Subcutaneous adipose tissue (tissue), 4 donors: ENCODE measurements around the gene BAG2. TPM values are rescaled to one million over a fixed set of nuclear protein-coding genes. Genes with fewer than 3 reads are reported as not detected.

Source experiments
- total RNA-seq, 4 donors: library from RNA; depleted of rRNA; stranded (reverse); fragments of >200 nt; gene quantifications; one replicate each; pipeline ENCODE4 v1.1.0, GENCODE V29; 2016
- TF ChIP-seq, protein P1 (sequence below): fragments of 450-650 bp; IDR thresholded peaks from one replicate; pipeline ENCODE4 v1.5.1; 2016; ENCODE audit warnings: low read depth, mild to moderate bottlenecking, control low read depth, antibody characterized with exemption, moderate library complexity

BAG2 gene
- total RNA-seq, 4 donors from 2014 or later = 3.0 to 5.9 (median 3.8) TPM

DNA sequence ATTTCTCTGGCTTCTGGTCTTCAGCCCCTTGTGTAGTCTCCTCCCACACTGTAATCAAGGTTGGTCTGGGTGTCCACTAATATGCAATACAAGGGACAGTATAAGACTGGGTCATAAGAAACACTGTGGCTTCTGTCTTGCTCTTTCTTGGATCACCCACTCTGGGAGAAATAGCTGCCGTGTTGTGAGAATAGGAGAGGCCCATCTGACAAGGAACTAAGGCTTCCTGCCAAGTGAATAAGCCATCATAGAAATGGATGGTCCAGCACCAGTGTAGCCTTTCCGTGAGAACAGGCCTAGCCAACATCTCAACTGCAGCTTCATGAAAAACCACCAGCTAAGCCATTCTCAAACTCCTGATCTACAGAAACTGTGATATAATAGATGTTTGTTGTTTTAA, 23.3 kb downstream of the BAG2 start:
- TF ChIP-seq, protein P1, sequence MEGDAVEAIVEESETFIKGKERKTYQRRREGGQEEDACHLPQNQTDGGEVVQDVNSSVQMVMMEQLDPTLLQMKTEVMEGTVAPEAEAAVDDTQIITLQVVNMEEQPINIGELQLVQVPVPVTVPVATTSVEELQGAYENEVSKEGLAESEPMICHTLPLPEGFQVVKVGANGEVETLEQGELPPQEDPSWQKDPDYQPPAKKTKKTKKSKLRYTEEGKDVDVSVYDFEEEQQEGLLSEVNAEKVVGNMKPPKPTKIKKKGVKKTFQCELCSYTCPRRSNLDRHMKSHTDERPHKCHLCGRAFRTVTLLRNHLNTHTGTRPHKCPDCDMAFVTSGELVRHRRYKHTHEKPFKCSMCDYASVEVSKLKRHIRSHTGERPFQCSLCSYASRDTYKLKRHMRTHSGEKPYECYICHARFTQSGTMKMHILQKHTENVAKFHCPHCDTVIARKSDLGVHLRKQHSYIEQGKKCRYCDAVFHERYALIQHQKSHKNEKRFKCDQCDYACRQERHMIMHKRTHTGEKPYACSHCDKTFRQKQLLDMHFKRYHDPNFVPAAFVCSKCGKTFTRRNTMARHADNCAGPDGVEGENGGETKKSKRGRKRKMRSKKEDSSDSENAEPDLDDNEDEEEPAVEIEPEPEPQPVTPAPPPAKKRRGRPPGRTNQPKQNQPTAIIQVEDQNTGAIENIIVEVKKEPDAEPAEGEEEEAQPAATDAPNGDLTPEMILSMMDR = no peak

DNA sequence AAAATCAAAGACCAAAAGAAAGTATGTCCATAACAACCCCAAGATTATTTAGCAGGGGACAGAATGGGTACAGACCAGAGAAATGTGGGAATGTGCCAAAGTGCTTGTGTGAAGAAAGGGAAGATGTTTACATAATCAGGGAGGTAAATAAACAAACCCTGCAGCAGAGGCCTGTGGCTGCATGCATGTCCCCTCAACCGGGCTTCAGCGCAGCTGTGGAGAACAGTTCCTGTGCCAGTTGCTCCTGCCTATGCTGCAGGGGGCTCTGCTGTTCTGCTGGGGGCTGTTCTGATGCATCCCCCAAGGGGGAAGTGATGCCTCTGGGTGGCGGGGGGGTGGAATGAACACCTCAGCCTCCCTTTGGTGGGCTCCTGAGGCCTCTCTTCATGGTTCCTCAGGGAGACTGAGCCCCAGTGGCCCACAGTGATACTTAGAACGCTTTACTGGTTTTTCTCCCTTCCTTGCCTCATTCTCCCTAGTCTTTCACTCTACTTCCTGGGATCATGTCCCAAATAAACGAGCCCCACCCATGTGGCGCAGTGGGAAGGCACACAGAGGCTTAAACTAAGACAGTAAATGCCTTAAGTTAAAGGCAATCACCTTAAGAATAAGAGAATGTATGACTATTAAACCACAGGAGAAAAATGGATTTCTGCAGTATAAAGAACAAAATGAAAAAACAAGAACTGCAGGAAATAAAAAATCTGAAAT, 27.0 kb downstream of the BAG2 start:
- TF ChIP-seq, protein P1 = no peak

DNA sequence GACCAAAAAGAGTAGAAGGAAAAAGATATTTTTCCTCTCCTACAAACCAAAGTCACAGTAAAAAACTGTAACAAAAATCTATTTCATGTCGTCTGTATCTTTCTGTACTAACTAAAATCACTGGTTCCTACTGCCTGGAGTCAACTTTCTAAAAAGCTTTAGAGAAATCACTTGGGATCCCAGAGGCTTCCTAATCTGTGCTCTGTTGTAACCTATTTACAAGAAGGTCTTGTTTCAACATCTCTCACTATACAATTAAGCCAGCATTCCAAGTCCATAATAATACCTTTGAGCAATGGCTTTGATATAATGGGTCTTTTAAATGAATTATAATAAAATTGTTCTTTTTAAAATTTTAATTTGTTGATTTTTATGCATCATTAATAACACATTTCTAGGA, 29.6 kb downstream of the BAG2 start:
- TF ChIP-seq, protein P1 = no peak

DNA sequence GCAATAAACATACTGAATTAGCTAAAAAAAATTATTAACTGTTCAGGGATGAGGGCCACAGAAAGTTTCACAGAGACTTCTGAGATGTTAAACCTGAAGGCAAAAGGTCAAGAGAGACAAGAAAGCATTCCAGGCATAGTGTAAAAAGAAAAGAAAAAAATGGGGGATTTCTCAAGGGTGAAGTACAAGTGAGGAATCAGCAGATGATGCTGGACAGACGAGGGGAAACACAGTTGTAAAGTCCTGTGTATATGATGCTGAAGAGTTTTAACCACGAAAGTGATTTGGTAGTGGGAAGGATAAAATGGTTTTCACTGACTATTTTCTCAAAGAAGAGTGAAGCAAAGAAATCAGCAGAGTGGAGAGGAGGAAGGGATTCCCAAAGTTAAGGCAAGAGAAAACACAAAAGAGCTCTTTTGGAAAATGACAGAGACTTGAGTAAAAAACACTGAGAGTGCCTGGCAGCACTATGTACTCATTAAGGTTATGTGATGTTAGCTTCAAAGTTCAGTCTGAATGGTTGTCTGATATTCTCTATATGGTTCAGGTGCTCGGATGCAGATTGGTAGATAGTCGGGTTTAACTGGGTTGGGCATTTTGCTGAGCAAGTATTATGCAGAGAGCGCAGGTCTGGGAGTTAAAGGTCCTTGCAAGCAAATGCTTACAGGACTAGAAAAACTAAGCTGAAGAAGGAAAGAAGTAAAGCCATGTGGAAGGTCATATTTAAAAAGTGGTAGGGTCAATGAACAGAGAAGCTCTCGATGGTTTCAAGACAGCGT, 33.6 kb downstream of the BAG2 start:
- TF ChIP-seq, protein P1 = no peak

DNA sequence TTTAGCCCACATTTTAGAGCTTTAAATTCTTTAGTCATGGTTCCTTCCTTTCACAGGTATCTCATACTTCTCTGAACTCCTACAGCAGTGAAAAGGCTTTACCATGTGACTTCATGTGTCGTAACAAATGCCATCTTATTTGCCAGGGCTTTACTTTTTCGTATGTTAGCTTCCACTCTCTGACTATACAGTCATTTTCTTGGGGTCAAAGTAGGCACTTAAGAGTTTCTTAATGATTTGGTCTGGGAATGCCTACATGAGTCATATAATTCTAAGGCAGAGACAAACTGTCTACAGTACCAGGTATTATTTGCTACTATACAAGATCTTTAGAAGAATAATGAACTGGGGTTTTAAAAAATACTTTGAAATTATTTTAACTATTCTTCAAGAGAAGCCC, 35.0 kb downstream of the BAG2 start:
- TF ChIP-seq, protein P1 = no peak

DNA sequence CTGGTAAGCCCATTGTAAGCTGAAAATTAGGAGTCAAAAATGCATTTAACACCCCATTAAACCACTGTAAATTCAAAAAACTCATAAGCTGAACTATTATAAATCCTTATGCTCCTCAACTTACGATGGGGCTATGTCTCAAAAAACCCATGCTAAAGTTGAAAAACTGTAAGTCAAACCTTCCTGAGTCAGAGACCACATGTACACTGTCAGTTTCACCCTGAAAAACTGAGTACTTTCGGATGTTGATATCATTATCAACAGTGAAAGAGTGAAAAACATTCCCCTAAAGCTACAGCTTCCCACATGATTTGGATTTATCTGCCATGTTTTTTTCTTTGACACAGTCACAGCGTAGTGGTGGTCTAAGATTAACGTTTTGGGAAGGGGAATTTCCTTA, 35.7 kb downstream of the BAG2 start:
- TF ChIP-seq, protein P1 = no peak

DNA sequence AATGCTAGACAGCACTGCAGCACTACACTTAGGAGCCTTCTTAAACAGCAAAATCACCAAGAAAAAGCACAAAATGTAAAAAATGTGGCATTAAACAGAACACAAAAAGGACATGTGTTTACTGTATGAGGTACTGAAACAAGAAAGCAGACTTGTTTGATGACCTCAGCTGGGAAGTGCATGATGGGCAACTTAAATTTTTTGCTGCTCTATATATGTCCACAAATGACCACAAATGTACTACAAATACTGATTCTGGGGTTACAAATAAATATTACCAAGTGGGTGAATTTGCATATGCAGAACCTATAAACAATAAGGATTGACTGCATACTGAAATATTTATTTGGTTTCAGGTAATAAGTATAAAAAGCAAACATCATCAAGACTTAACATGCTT, 36.9 kb downstream of the BAG2 start:
- TF ChIP-seq, protein P1 = no peak
